WTC11 (cell line): Measurements from ENCODE around the gene TNRC6A. TPM values are rescaled to one million over a fixed set of nuclear protein-coding genes. Genes with fewer than 3 reads are reported as not detected.

Source experiments
- ATAC-seq: fragments of 200-7000 bp; cut with Tn5 transposase; 2 replicates; pipeline ENCODE4 v1.10.0; 2021; ENCODE audit warnings: mild to moderate bottlenecking, moderate library complexity
- CTCF ChIA-PET: fragments of 300-600 bp; sonication (Branson Sonifier 250); formaldehyde crosslinking; loops from one replicate; lab custom pipeline; 2021; ENCODE audit warnings: antibody characterized with exemption; lab: Charles Lee
- POLR2A ChIA-PET: fragments of 350-600 bp; sonication (Branson Sonifier 250); formaldehyde crosslinking; loops from one replicate; lab custom pipeline; 2021; ENCODE audit warnings: antibody characterized with exemption; lab: Charles Lee
- DNase-seq: peaks from one replicate; pipeline ENCODE4 v3.0.0; 2021; ENCODE audit warnings: low spot score
- H3K27ac Mint-ChIP-seq: 2 replicates; pipeline ENCODE4 v1.8.0; 2021; ENCODE audit warnings: mixed read lengths
- H3K27me3 Mint-ChIP-seq: 2 replicates; pipeline ENCODE4 v1.8.0; 2021; ENCODE audit warnings: low read depth, mild to moderate bottlenecking, moderate library complexity, mixed read lengths
- H3K36me3 Mint-ChIP-seq: 2 replicates; pipeline ENCODE4 v1.8.0; 2021; ENCODE audit warnings: mixed read lengths
- H3K4me1 Mint-ChIP-seq: 2 replicates; pipeline ENCODE4 v1.8.0; 2022; ENCODE audit warnings: mixed read lengths
- H3K4me3 Mint-ChIP-seq: 2 replicates; pipeline ENCODE4 v1.8.0; 2021; ENCODE audit warnings: mild to moderate bottlenecking, moderate library complexity, mixed read lengths
- H3K9me3 Mint-ChIP-seq: 2 replicates; pipeline ENCODE4 v1.8.0; 2021; ENCODE audit warnings: mixed read lengths
- FOXJ3 ChIP-seq: sonication (generic); formaldehyde crosslinking; IDR thresholded peaks from 2 replicates; pipeline ENCODE4 v1.9.0; 2021; ENCODE audit warnings: missing genetic modification reagents, mild to moderate bottlenecking, borderline replicate concordance
- FOXP1 ChIP-seq: sonication (generic); formaldehyde crosslinking; IDR thresholded peaks from 2 replicates; pipeline ENCODE4 v1.8.0; 2022; ENCODE audit warnings: missing genetic modification reagents, mild to moderate bottlenecking, moderate library complexity, borderline replicate concordance
- MYBL2 ChIP-seq: sonication (generic); formaldehyde crosslinking; IDR thresholded peaks from 2 replicates; pipeline ENCODE4 v1.8.1; 2023; ENCODE audit warnings: mild to moderate bottlenecking, moderate library complexity, missing genetic modification reagents
- NR2C2 ChIP-seq: sonication (generic); formaldehyde crosslinking; IDR thresholded peaks from 2 replicates; pipeline ENCODE4 v1.8.0; 2022; ENCODE audit warnings: mild to moderate bottlenecking, missing genetic modification reagents
- NR3C1 ChIP-seq: sonication (generic); formaldehyde crosslinking; conservative IDR thresholded peaks from 2 replicates; pipeline ENCODE4 v1.8.1; 2023; ENCODE audit warnings: low read depth, mild to moderate bottlenecking, missing genetic modification reagents
- SOX15 ChIP-seq: fragments of 250-450 bp; sonication (Bioruptor Pico); IDR thresholded peaks from 2 replicates; pipeline ENCODE4 v1.9.0; 2021; ENCODE audit warnings: mild to moderate bottlenecking
- TEAD1 ChIP-seq: sonication (generic); formaldehyde crosslinking; IDR thresholded peaks from 2 replicates; pipeline ENCODE4 v1.8.0; 2022; ENCODE audit warnings: mild to moderate bottlenecking, missing genetic modification reagents
- TP53 ChIP-seq: sonication (generic); formaldehyde crosslinking; IDR thresholded peaks from 2 replicates; pipeline ENCODE4 v1.8.1; 2023; ENCODE audit warnings: mild to moderate bottlenecking, missing genetic modification reagents
- ZNF219 ChIP-seq: sonication (generic); formaldehyde crosslinking; IDR thresholded peaks from 2 replicates; pipeline ENCODE4 v1.8.0; 2023; ENCODE audit warnings: missing genetic modification reagents, mild to moderate bottlenecking, borderline replicate concordance
- ZNF263 ChIP-seq: sonication (generic); formaldehyde crosslinking; IDR thresholded peaks from 2 replicates; pipeline ENCODE4 v1.8.1; 2022; ENCODE audit warnings: low read depth, mild to moderate bottlenecking, moderate library complexity, missing genetic modification reagents
- ZNF416 ChIP-seq: fragments of 250-450 bp; sonication (Bioruptor Pico); IDR thresholded peaks from 2 replicates; pipeline ENCODE4 v1.9.0; 2021; ENCODE audit warnings: mild to moderate bottlenecking, inconsistent platforms
- total RNA-seq: library from RNA; stranded (reverse); gene quantifications from 3 replicates; pipeline ENCODE4 v1.2.3, GENCODE V29; 2021
- TF ChIP-seq, protein P1 (sequence below): sonication (generic); formaldehyde crosslinking; IDR thresholded peaks from 2 replicates; pipeline ENCODE4 v1.8.1; 2023; ENCODE audit warnings: mild to moderate bottlenecking, missing genetic modification reagents, moderate library complexity
- TF ChIP-seq, protein P2 (sequence below): fragments of 250-450 bp; sonication (Bioruptor Pico); conservative IDR thresholded peaks from 2 replicates; pipeline ENCODE4 v1.9.0; 2021; ENCODE audit warnings: mild to moderate bottlenecking
- TF ChIP-seq, protein P3 (sequence below): sonication (generic); formaldehyde crosslinking; IDR thresholded peaks from 2 replicates; pipeline ENCODE4 v1.8.0; 2022; ENCODE audit warnings: mild to moderate bottlenecking, missing genetic modification reagents
- TF ChIP-seq, protein P4 (sequence below): sonication (generic); formaldehyde crosslinking; IDR thresholded peaks from 2 replicates; pipeline ENCODE4 v1.8.1; 2023; ENCODE audit warnings: mild to moderate bottlenecking, missing genetic modification reagents, borderline replicate concordance
- TF ChIP-seq, protein P5 (sequence below): fragments of 250-450 bp; sonication (Bioruptor Pico); IDR thresholded peaks from 2 replicates; pipeline ENCODE4 v1.8.0; 2021; ENCODE audit warnings: mild to moderate bottlenecking
- TF ChIP-seq, protein P6 (sequence below): sonication (generic); formaldehyde crosslinking; conservative IDR thresholded peaks from 2 replicates; pipeline ENCODE4 v1.8.1; 2023; ENCODE audit warnings: mild to moderate bottlenecking, low read depth, missing genetic modification reagents, moderate library complexity

Gene TNRC6A
- total RNA-seq, 1 experiment from 2014 or later, result 86.3 TPM

DNA sequence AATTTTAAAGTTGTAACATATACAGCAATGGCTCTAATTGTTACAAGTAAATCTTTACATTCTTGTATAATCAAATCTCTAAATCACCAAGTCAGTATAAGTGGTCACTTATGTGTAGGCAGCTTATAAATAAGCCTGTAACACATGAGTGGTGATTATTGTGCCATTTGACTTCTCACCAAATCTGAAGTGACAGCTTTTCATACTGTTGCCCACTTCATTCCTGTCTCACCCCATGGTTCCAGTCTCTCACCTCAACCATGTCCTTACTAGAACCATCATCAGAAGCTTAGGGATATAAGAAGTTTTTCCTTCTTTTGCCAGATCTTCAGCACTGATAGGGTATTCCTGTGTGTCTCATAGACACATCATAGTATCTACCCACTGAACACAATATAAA is 23.5 kb downstream of the TNRC6A start (continued):
- TF ChIP-seq, protein P1, sequence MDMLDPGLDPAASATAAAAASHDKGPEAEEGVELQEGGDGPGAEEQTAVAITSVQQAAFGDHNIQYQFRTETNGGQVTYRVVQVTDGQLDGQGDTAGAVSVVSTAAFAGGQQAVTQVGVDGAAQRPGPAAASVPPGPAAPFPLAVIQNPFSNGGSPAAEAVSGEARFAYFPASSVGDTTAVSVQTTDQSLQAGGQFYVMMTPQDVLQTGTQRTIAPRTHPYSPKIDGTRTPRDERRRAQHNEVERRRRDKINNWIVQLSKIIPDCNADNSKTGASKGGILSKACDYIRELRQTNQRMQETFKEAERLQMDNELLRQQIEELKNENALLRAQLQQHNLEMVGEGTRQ, result no peak
- TF ChIP-seq, protein P2, sequence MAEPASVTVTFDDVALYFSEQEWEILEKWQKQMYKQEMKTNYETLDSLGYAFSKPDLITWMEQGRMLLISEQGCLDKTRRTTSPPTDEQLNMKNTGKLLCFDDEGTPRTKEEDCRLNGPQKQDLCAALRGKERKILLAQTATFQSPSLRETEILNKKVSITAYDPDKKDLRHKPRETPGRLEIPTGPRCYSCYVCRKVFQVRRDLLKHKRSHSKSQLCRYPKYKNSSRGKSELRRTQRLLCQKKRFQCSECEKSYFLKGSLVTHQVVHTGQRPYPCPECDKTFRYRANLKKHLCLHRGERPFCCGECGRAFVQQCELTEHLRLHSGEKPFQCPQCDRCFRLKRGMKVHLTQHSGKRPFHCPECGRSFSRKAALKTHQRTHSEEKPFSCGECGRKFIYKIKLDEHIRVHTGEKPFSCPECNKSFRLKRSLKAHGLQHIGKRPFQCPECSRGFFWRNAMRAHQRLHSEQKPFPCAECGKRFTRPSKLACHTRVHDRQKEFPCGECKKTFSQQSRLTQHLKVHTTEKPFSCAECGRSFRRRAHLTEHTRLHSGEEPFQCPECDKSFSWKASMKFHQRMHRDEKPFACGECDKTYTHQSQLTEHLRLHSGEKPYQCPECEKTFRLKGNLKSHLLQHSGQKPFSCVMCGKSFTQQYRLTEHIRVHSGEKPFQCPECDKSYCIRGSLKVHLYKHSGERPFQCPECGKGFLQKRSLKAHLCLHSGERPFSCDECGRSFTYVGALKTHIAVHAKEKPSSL (CRISPR knock-in tag), result no peak
- TF ChIP-seq, protein P3, sequence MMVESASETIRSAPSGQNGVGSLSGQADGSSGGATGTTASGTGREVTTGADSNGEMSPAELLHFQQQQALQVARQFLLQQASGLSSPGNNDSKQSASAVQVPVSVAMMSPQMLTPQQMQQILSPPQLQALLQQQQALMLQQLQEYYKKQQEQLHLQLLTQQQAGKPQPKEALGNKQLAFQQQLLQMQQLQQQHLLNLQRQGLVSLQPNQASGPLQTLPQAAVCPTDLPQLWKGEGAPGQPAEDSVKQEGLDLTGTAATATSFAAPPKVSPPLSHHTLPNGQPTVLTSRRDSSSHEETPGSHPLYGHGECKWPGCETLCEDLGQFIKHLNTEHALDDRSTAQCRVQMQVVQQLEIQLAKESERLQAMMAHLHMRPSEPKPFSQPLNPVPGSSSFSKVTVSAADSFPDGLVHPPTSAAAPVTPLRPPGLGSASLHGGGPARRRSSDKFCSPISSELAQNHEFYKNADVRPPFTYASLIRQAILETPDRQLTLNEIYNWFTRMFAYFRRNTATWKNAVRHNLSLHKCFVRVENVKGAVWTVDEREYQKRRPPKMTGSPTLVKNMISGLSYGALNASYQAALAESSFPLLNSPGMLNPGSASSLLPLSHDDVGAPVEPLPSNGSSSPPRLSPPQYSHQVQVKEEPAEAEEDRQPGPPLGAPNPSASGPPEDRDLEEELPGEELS, result no peak
- TF ChIP-seq FOXP1 (CRISPR knock-in tag), result no peak
- TF ChIP-seq TEAD1 (CRISPR knock-in tag), result no peak
- TF ChIP-seq, protein P4, sequence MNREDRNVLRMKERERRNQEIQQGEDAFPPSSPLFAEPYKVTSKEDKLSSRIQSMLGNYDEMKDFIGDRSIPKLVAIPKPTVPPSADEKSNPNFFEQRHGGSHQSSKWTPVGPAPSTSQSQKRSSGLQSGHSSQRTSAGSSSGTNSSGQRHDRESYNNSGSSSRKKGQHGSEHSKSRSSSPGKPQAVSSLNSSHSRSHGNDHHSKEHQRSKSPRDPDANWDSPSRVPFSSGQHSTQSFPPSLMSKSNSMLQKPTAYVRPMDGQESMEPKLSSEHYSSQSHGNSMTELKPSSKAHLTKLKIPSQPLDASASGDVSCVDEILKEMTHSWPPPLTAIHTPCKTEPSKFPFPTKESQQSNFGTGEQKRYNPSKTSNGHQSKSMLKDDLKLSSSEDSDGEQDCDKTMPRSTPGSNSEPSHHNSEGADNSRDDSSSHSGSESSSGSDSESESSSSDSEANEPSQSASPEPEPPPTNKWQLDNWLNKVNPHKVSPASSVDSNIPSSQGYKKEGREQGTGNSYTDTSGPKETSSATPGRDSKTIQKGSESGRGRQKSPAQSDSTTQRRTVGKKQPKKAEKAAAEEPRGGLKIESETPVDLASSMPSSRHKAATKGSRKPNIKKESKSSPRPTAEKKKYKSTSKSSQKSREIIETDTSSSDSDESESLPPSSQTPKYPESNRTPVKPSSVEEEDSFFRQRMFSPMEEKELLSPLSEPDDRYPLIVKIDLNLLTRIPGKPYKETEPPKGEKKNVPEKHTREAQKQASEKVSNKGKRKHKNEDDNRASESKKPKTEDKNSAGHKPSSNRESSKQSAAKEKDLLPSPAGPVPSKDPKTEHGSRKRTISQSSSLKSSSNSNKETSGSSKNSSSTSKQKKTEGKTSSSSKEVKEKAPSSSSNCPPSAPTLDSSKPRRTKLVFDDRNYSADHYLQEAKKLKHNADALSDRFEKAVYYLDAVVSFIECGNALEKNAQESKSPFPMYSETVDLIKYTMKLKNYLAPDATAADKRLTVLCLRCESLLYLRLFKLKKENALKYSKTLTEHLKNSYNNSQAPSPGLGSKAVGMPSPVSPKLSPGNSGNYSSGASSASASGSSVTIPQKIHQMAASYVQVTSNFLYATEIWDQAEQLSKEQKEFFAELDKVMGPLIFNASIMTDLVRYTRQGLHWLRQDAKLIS (CRISPR knock-in tag), result no peak
- TF ChIP-seq SOX15 (CRISPR knock-in tag), result no peak

DNA sequence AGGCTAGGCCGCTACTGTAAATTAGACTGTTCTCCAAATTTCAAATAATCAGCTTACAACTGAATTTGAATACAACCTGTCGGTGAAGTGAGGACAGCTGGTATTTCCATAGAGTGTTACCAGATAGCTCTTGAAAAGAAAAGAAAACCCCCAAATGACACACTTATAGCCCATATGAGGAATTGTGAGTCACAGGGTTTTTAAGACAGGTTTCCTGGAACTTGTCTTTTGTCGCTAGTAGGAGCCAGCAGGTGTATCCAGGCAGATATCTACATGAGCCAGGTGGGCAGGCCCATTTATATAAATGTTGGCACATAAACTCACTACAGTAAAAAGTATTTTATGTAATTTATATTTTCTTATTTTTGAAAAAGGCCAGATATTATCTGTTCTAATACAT is 24.0 kb downstream of the TNRC6A start:
- Mint-ChIP-seq H3K4me1 (peaks cover 44% of the 10 kb centered on the region), H3K9me3 (no peaks in the 10 kb centered on the region), H3K27ac (no peak overlapping the region), H3K27me3 (no peaks in the 10 kb centered on the region), H3K4me3 (no peak overlapping the region), H3K36me3 (peaks cover 4% of the 10 kb centered on the region)
- POLR2A ChIA-PET, result no interaction called here
- ATAC-seq, result no peak
- CTCF ChIA-PET, result no interaction called here
- DNase-seq, result no peak
- TF ChIP-seq FOXJ3 (CRISPR knock-in tag) (no peak), ZNF263 (no peak), ZNF219 (no peak), ZNF416 (no peak), MYBL2 (no peak), TP53 (CRISPR knock-in tag) (no peak), NR2C2 (CRISPR knock-in tag) (no peak), NR3C1 (CRISPR knock-in tag) (no peak)
- TF ChIP-seq, protein P4 (CRISPR knock-in tag), result no peak
- TF ChIP-seq, protein P1, result no peak
- TF ChIP-seq, protein P5, sequence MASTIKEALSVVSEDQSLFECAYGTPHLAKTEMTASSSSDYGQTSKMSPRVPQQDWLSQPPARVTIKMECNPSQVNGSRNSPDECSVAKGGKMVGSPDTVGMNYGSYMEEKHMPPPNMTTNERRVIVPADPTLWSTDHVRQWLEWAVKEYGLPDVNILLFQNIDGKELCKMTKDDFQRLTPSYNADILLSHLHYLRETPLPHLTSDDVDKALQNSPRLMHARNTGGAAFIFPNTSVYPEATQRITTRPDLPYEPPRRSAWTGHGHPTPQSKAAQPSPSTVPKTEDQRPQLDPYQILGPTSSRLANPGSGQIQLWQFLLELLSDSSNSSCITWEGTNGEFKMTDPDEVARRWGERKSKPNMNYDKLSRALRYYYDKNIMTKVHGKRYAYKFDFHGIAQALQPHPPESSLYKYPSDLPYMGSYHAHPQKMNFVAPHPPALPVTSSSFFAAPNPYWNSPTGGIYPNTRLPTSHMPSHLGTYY (CRISPR knock-in tag), result no peak
- TF ChIP-seq, protein P6, sequence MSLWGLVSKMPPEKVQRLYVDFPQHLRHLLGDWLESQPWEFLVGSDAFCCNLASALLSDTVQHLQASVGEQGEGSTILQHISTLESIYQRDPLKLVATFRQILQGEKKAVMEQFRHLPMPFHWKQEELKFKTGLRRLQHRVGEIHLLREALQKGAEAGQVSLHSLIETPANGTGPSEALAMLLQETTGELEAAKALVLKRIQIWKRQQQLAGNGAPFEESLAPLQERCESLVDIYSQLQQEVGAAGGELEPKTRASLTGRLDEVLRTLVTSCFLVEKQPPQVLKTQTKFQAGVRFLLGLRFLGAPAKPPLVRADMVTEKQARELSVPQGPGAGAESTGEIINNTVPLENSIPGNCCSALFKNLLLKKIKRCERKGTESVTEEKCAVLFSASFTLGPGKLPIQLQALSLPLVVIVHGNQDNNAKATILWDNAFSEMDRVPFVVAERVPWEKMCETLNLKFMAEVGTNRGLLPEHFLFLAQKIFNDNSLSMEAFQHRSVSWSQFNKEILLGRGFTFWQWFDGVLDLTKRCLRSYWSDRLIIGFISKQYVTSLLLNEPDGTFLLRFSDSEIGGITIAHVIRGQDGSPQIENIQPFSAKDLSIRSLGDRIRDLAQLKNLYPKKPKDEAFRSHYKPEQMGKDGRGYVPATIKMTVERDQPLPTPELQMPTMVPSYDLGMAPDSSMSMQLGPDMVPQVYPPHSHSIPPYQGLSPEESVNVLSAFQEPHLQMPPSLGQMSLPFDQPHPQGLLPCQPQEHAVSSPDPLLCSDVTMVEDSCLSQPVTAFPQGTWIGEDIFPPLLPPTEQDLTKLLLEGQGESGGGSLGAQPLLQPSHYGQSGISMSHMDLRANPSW (CRISPR knock-in tag), result no peak
